IMR-90 (cell line): ENCODE data around the gene CTSL. TPM values are rescaled to one million over a fixed set of nuclear protein-coding genes. Genes with fewer than 3 reads are reported as not detected.

Experiments used
- ATAC-seq: fragments of 200-7000 bp; cut with Tn5 transposase; 2 replicates; pipeline ENCODE4 v1.9.1; 2020; ENCODE audit warnings: low read depth, mild to moderate bottlenecking, moderate library complexity
- BruUV-seq: library from RNA; stranded (reverse); fragments of 400-500 nt; replicated peaks from 2 replicates; lab custom pipeline; 2021; lab: Mats Ljungman, UMichigan
- CTCF ChIA-PET: fragments of 300-600 bp; formaldehyde crosslinking; extraction: SDS; loops from one replicate; lab custom pipeline; 2021; ENCODE audit warnings: antibody characterized with exemption; lab: Yijun Ruan, JAX
- POLR2A ChIA-PET: fragments of 300-600 bp; sonication (Branson Sonifier 250); formaldehyde crosslinking; loops from one replicate; lab custom pipeline; 2022; ENCODE audit warnings: antibody characterized with exemption; ENCODE audit not compliant: unreplicated experiment; lab: Charles Lee
- DNase-seq: peaks from one replicate; pipeline ENCODE4 v3.0.0; 2013
- H2AFZ ChIP-seq: replicated peaks from 2 replicates; pipeline ENCODE3; 2013; ENCODE audit warnings: low read length, mild to moderate bottlenecking; ENCODE audit not compliant: poor library complexity
- H2AK5ac ChIP-seq: 2 replicates; pipeline ENCODE4 v1.6.1; 2013; ENCODE audit warnings: low read depth, low read length, inconsistent platforms
- H2AK9ac ChIP-seq: replicated peaks from 2 replicates; pipeline ENCODE3; 2013; ENCODE audit warnings: mild to moderate bottlenecking, low read depth, low read length, moderate library complexity; ENCODE audit not compliant: poor library complexity
- H2BK120ac ChIP-seq: 2 replicates; pipeline ENCODE4 v1.6.1; 2013; ENCODE audit warnings: low read depth, low read length, inconsistent platforms
- H2BK15ac ChIP-seq: 3 replicates; pipeline ENCODE4 v1.6.1; 2013; ENCODE audit warnings: low read depth, low read length, inconsistent platforms
- H2BK20ac ChIP-seq: 2 replicates; pipeline ENCODE4 v1.6.1; 2013; ENCODE audit warnings: low read depth, mild to moderate bottlenecking, inconsistent platforms, low read length, moderate library complexity
- H2BK5ac ChIP-seq: 2 replicates; pipeline ENCODE4 v1.6.1; 2013; ENCODE audit warnings: mild to moderate bottlenecking, low read depth, low read length, inconsistent platforms; ENCODE audit not compliant: poor library complexity, severe bottlenecking
- H3K14ac ChIP-seq: replicated peaks from 2 replicates; pipeline ENCODE4 v1.6.1; 2013; ENCODE audit warnings: low read depth, low read length, inconsistent platforms
- H3K18ac ChIP-seq: 2 replicates; pipeline ENCODE4 v1.6.1; 2013; ENCODE audit warnings: low read depth, low read length, control low read depth
- H3K23ac ChIP-seq: 2 replicates; pipeline ENCODE4 v1.6.1; 2013; ENCODE audit warnings: low read depth, low read length, inconsistent platforms
- H3K27ac ChIP-seq: 2 replicates; pipeline ENCODE4 v1.5.1; 2013; ENCODE audit warnings: mild to moderate bottlenecking, control low read depth, low read length; ENCODE audit not compliant: insufficient read depth
- H3K27me3 ChIP-seq: 2 replicates; pipeline ENCODE4 v1.6.1; 2013; ENCODE audit warnings: low read length; ENCODE audit not compliant: control insufficient read depth, insufficient read depth
- H3K36me3 ChIP-seq: 2 replicates; pipeline ENCODE4 v1.6.1; 2013; ENCODE audit warnings: low read length, mixed read lengths; ENCODE audit not compliant: control insufficient read depth, insufficient read depth
- H3K4ac ChIP-seq: 2 replicates; pipeline ENCODE4 v1.6.1; 2013; ENCODE audit warnings: low read depth, low read length, inconsistent platforms
- H3K4me1 ChIP-seq: 2 replicates; pipeline ENCODE4 v1.6.1; 2013; ENCODE audit warnings: low read length, mixed read lengths; ENCODE audit not compliant: control insufficient read depth, insufficient read depth
- H3K4me2 ChIP-seq: 2 replicates; pipeline ENCODE4 v1.6.1; 2013; ENCODE audit warnings: low read depth, mild to moderate bottlenecking, control low read depth, low read length, moderate library complexity
- H3K4me3 ChIP-seq: 2 replicates; pipeline ENCODE4 v1.5.1; 2013; ENCODE audit warnings: low read depth, mild to moderate bottlenecking, control low read depth, low read length, moderate library complexity; ENCODE audit not compliant: insufficient read depth
- H3K56ac ChIP-seq: 2 replicates; pipeline ENCODE4 v1.6.1; 2013; ENCODE audit warnings: low read length, inconsistent platforms; ENCODE audit not compliant: insufficient read depth; ENCODE audit errors: extremely low read depth
- H3K79me1 ChIP-seq, 2 experiments: 2 replicates each; pipeline ENCODE4 v1.6.1; 2013; ENCODE audit warnings: low read length in 2 of 2, inconsistent platforms in 1 of 2, low read depth in 1 of 2
- H3K9ac ChIP-seq: 2 replicates; pipeline ENCODE4 v1.6.1; 2013; ENCODE audit warnings: low read depth, low read length, control low read depth
- H3K9me1 ChIP-seq: 2 replicates; pipeline ENCODE4 v1.6.1; 2013; ENCODE audit warnings: low read length, inconsistent platforms; ENCODE audit not compliant: insufficient read depth
- H3K9me3 ChIP-seq: 2 replicates; pipeline ENCODE4 v1.6.1; 2013; ENCODE audit warnings: low read length; ENCODE audit not compliant: control insufficient read depth, insufficient read depth
- H4K20me1 ChIP-seq: 2 replicates; pipeline ENCODE4 v1.6.1; 2013; ENCODE audit warnings: low read length, inconsistent platforms; ENCODE audit not compliant: insufficient read depth
- H4K5ac ChIP-seq: 2 replicates; pipeline ENCODE4 v1.6.1; 2013; ENCODE audit warnings: mild to moderate bottlenecking, low read depth, low read length, control low read depth
- H4K8ac ChIP-seq, 2 experiments: 2 replicates each; pipeline ENCODE4 v1.6.1; 2013; ENCODE audit warnings: low read depth in 2 of 2, low read length in 2 of 2, control low read depth in 1 of 2, inconsistent platforms in 1 of 2
- H4K91ac ChIP-seq: 2 replicates; pipeline ENCODE4 v1.6.1; 2013; ENCODE audit warnings: low read depth, low read length, inconsistent platforms; ENCODE audit not compliant: insufficient read depth
- BHLHE40 ChIP-seq: fragments of 150-350 bp; IDR thresholded peaks from 2 replicates; pipeline ENCODE4 v1.6.1; 2016; ENCODE audit warnings: mild to moderate bottlenecking, low read depth, low read length
- ELK1 ChIP-seq: fragments of 150-350 bp; IDR thresholded peaks from 2 replicates; pipeline ENCODE4 v1.6.1; 2016; ENCODE audit warnings: low read depth, mild to moderate bottlenecking, low read length, moderate library complexity, borderline replicate concordance
- MXI1 ChIP-seq: IDR thresholded peaks from 2 replicates; pipeline ENCODE4 v1.6.1; 2012; ENCODE audit warnings: low read depth, mild to moderate bottlenecking, low read length, moderate library complexity, borderline replicate concordance
- WGBS, 2 experiments: methylation state at CpG; one replicate each; pipeline versions ENCODE4 v1.1.5 to v1.1.7; 2013; ENCODE audit warnings: missing lambda C conversion rate in 2 of 2; ENCODE audit not compliant: insufficient read length in 1 of 2; ENCODE audit errors: extremely low coverage in 2 of 2; 5-methylcytosine and 5-hydroxymethylcytosine counted together
- dilution Hi-C: fragments of 300-500 bp; cut with HindIII; formaldehyde crosslinking; loops from one replicate; pipeline ENCODE4 v1.14.3; 2018; ENCODE audit warnings: low sequenced_read_pairs; ENCODE audit not compliant: unreplicated experiment
- in situ Hi-C: fragments of 300-500 bp; cut with MboI; formaldehyde crosslinking; loops from 3 replicates; pipeline ENCODE4 v1.14.3; 2019; ENCODE audit warnings: low sequenced_read_pairs, inconsistent platforms, mixed read lengths
- intact Hi-C: fragments of 100-400 bp; cut with micrococcal nuclease; formaldehyde crosslinking; loops from 2 replicates; pipeline ENCODE4 v1.10.0; 2022
- polyA plus RNA-seq, 3 experiments: library from polyadenylated mRNA; depleted of rRNA; stranded (reverse); fragments of >200 nt; gene quantifications; 2 replicates each; pipeline ENCODE4 v1.2.3, GENCODE V29; 2012; ENCODE audit warnings: low replicate concordance in 1 of 3
- total RNA-seq: library from RNA; depleted of rRNA; stranded (reverse); fragments of >200 nt; gene quantifications from 2 replicates; pipeline ENCODE4 v1.2.3, GENCODE V29; 2012

CTSL gene
- total and polyA plus RNA-seq, 2 of the 4 experiments (the other 2 are of a cell fraction): 57.0 to 112 TPM

GRCh38 chr9:87710443-87710842, 15.5 kb upstream of the CTSL start:
- Histone ChIP-seq H2BK20ac (no peak overlapping the region; the same call in 1 of the 2 replicates), H3K9me1 (peaks cover 20% of the 10 kb centered on the region), H3K27me3 (no peaks in the 10 kb centered on the region), H3K4me2 (no peak overlapping the region), H3K14ac (no peak overlapping the region), H3K27ac (no peak overlapping the region), H2BK120ac (no peak overlapping the region), H3K36me3 (no peaks in the 10 kb centered on the region), H3K56ac (no peak overlapping the region), H2AFZ (no peak overlapping the region), H3K23ac (no peak overlapping the region), H3K9ac (no peak overlapping the region), H3K79me1 (peaks cover 0 to 6% of the 10 kb centered on the region in 2 experiments; a peak in 2 of 4 replicates), H4K20me1 (no peaks in the 10 kb centered on the region), H2AK9ac (no peak overlapping the region), H3K18ac (no peak overlapping the region), H2BK5ac (no peak overlapping the region), H4K5ac (no peak overlapping the region), H3K4ac (no peak overlapping the region), H4K91ac (no peak overlapping the region), H2AK5ac (no peak overlapping the region), H4K8ac (no peak overlapping the region), H3K4me3 (no peak overlapping the region), H3K9me3 (no peaks in the 10 kb centered on the region), H3K4me1 (peaks cover 16% of the 10 kb centered on the region), H2BK15ac (no peak overlapping the region)
- TF ChIP-seq MXI1: no peak
- TF ChIP-seq BHLHE40: no peak
- TF ChIP-seq ELK1: no peak
- BruUV-seq: no TSS peak
- dilution Hi-C loops (no loop called here), in situ Hi-C loops (loop anchor here (25.0 kb wide), 1 partner anchor 852 kb away; no protein-coding TSS in a partner anchor), intact Hi-C loops (loop anchor here (10.0 kb wide), 1 partner anchor 1604 kb away; the partner anchor contains the start of genes CKS2 and SECISBP2)
- DNase-seq (no peak), ATAC-seq (no peak)
- POLR2A ChIA-PET: no interaction called here
- CTCF ChIA-PET: interaction anchor here (0.6 kb wide), 1 partner anchor 832 kb away, joined by 3 read pairs; no protein-coding TSS in a partner anchor
- 83% methylated on average over 2 of the region's 5 CpGs; no CpG with 5 or more reads in 1 of the 2 experiments for WGBS, 2 experiments
